GM06990 (cell line): ENCODE results near the gene TMED1.

Experiments
- DNase-seq: peaks from one replicate; pipeline ENCODE4 v3.0.0-alpha.2; 2011; ENCODE audit not compliant: insufficient read length; ENCODE audit errors: extremely low read depth
- H3K27me3 ChIP-seq: replicated peaks from 2 replicates; pipeline ENCODE4 v1.6.0; 2011; ENCODE audit warnings: low read length; ENCODE audit not compliant: control insufficient read depth, insufficient read depth
- H3K36me3 ChIP-seq: 2 replicates; pipeline ENCODE4 v1.5.1; 2011; ENCODE audit warnings: low read length; ENCODE audit not compliant: control insufficient read depth, insufficient read depth
- H3K4me3 ChIP-seq: replicated peaks from 2 replicates; pipeline ENCODE4 v1.5.1; 2011; ENCODE audit warnings: low read depth, mild to moderate bottlenecking, control low read depth, low read length
- CTCF ChIP-seq: IDR thresholded peaks from 2 replicates; pipeline ENCODE4 v1.5.1; 2011; ENCODE audit warnings: low read length, control low read depth, mild to moderate bottlenecking, inconsistent platforms; ENCODE audit not compliant: insufficient read depth, poor library complexity, severe bottlenecking

The TMED1 gene

DNA sequence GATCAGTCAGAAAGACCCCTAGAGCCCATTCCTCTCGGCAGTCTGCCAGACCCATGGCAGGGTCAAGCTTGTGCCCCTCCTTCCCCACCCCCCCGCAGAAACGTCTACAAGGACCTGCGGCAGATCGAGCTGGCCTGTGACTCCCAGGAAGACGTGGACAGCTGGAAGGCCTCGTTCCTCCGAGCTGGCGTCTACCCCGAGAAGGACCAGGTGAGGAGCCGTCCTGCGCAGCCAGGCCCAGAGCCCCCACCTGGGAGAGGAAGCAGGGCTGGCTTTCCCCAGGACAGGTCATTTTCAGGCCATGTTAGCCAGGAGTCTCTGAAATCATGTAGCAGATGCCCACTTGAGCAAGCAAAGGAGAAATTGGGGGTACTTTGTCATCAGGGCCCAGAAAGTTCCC, 12.3 kb downstream of the TMED1 start:
- peaks cover 33% of the 10 kb centered on the region for H3K36me3 ChIP-seq
- no peak for TF ChIP-seq CTCF
- H3K27me3 ChIP-seq = no peaks in the 10 kb centered on the region
- H3K4me3 ChIP-seq = no peak overlapping the region
- no peak for DNase-seq

- Histone ChIP-seq H3K36me3 (peaks cover 39% of the 10 kb centered on the region), H3K27me3 (no peaks in the 10 kb centered on the region), H3K4me3 (no peak overlapping the region)
- DNase-seq = no peak
- TF ChIP-seq CTCF = peak; percentile 50
These were observed 15.8 kb downstream of the TMED1 start for GRCh38 chr19:10820173-10820572.

DNA sequence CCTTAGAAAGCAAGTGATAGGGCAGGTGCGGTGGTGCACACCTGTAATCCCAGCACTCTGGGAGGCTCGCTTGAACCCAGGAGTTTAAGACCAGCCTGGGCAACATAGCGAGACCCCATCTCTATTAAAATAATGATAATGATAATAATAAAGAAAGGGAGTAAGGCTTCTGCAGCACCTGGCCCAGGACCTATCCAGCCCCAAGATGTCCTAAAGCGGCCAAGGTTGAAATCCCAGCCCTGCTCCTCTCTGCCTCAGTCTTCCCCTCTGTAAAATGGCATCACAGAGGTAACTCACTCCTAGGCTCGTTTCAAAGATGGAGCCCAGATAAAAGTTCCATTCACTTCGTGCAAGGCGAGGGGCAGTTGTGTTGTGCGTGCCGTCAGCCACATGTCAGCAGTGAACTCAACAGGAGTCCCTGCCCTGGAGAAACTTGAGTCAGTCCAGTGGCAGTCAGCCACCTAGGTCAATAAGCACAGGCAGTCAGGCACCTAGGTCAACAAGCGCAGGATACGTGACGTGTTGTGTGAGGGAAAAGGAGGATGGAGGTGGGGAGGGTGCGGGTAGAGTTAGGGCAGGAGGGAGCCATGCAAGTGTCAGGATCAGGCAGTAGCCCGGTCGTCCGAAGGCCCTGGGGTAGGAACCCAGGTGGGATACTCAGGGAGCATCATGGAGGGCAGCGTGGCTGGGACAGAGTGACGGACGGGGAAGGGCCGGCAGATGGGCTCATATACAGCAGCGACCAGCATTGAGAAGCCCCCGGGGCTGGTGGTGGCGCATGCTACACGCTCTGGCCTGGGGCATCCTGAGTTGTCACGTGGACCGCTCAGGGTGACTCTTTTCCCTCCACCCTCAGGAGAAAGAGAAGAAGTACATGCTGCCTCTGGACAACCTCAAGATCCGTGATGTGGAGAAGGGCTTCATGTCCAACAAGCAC, 16.6 kb downstream of the TMED1 start:
- TF ChIP-seq CTCF = no peak

DNA sequence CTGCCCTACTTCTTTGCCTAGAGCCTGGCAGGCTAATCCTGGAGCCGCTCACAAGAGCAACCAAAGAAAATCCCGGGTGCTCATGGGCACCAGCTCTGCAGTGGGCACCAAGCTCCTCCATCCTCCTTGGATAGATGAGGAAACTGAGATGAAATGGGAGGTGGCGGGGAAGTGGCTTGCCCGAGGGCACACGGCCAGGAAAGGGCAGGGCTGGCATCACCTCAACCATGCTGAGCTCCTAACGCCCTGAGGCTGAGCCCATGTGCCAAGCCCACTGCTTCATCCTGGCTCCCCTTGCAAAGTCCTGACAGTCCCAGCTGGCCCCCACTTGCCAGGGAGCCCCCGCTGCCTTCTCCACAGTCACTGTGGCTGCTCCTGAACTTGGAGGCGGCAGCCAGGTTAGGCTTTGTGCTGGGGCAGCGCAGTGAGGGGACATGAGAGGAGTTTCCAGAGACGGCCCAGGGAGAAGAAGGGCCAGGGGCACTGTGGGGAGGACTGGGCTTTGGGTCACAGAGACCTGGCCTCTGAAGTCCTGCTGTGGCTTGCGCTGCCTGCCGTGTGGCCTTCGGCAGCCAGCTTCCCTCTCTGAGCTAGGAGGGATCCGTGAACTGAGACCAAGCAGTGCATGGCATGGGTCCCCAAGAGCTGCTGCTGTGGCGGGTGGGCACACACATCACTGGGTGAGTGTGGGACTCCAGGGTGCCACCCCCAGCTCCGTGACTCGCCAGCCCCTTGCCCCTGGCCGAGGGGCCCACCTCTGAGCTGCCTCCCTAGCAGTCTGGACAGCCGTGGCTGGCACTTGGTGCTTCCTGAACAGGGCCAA, 17.5 kb downstream of the TMED1 start:
- Histone ChIP-seq H3K36me3 (peaks cover 30% of the 10 kb centered on the region), H3K27me3 (no peaks in the 10 kb centered on the region), H3K4me3 (no peak overlapping the region)
- DNase-seq = no peak
- TF ChIP-seq CTCF = no peak

More for the DNA sequence above, 16.6 kb downstream of the TMED1 start:
- H3K27me3 ChIP-seq = no peaks in the 10 kb centered on the region
- no peak overlapping the region for H3K4me3 ChIP-seq
- DNase-seq = no peak
- peaks cover 35% of the 10 kb centered on the region for H3K36me3 ChIP-seq

- no peak for DNase-seq
- Histone ChIP-seq H3K36me3 (peaks cover 31% of the 10 kb centered on the region), H3K4me3 (no peak overlapping the region), H3K27me3 (no peaks in the 10 kb centered on the region)
- no peak for TF ChIP-seq CTCF
These were observed 18.5 kb downstream of the TMED1 start for GRCh38 chr19:10817291-10818038.
